ENCODE results near the gene RNU1-3.
"Not testable (repeated sequence)": the region's sequence is repeated elsewhere in the genome, so short reads cannot be mapped to it uniquely, and the experiment has no call there.

DNA sequence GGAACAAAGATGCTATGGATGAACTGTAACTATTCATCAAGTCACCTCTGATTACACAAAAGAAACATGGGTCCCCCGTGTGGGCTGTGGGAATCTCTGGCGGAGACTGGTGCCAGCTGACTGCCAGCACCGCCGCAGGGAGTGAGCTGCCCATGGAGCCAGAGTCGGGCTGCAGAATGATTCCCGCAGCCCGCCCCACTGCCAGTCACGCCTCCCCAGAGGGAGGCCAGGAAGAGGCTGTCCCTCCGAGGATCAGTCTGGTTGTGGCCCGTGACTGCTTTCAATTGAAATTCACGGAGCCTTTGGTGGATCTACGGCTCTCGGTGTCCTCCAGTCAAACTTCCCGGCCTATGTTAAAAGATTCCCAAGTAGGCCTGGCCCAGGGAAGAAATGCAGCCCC is 45.8 kb upstream of the RNU1-3 start:
- not testable (repeated sequence) for TF ChIP-seq POLR2A (IDR thresholded peaks at IDR 0.05)
- TF ChIP-seq, protein P1, sequence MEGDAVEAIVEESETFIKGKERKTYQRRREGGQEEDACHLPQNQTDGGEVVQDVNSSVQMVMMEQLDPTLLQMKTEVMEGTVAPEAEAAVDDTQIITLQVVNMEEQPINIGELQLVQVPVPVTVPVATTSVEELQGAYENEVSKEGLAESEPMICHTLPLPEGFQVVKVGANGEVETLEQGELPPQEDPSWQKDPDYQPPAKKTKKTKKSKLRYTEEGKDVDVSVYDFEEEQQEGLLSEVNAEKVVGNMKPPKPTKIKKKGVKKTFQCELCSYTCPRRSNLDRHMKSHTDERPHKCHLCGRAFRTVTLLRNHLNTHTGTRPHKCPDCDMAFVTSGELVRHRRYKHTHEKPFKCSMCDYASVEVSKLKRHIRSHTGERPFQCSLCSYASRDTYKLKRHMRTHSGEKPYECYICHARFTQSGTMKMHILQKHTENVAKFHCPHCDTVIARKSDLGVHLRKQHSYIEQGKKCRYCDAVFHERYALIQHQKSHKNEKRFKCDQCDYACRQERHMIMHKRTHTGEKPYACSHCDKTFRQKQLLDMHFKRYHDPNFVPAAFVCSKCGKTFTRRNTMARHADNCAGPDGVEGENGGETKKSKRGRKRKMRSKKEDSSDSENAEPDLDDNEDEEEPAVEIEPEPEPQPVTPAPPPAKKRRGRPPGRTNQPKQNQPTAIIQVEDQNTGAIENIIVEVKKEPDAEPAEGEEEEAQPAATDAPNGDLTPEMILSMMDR (IDR thresholded peaks at IDR 0.05), result not testable (repeated sequence)
